ENCODE measurements around the gene SIRT1.
"Not testable (repeated sequence)": the region's sequence is repeated elsewhere in the genome, so short reads cannot be mapped to it uniquely, and the experiment has no call there.

Gene SIRT1

GRCh38 chr10:67878133-67878532 lies 6.3 kb upstream of the SIRT1 start:
- DNase-seq: no peak

GRCh38 chr10:67883710-67884312 lies 645 bp upstream of the SIRT1 start:
- DNase-seq: no peak

- DNase-seq: peak; percentile 65 to 72
Observed at GRCh38 chr10:67884842-67885670, 600 bp downstream of the SIRT1 start.

DNA sequence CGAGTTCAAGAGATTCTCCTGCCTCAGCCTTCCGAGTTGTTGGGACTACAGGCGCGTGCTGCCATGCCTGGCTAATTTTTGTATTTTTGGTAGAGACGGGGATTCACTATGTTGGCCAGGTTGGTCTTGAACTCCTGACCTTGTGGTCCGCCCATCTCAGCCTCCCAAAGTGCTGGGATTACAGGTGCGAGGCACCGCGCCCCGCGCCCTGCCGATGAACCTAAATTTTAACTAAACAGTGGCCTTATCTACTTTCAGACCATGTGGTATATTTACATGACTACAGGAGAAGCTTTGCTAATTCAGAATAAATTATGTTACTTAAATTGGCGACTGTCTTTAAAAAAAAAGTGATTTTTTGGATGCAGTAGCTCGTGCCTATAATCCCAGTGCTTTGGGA lies 9.2 kb downstream of the SIRT1 start:
- DNase-seq: no peak

DNA sequence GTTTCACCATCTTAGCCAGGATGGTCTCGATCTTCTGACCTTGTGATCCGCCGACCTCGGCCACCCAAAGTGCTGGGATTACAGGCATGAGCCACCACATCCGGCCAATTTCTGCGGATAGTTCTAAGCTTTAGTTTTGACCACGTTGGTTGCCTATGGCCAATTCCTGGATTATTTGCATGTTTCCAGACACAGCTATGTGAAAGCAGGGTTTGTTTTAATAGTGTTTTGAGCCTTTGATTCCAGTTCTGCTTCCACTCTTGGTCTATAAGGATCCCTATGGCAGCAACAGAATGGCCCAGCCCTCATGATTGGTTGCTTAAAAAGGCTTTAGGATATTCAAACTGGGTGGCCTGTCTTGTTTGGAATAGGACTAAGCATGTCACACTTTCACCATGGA lies 19.1 kb downstream of the SIRT1 start:
- DNase-seq: no peak

- DNase-seq: no peak
Observed at GRCh38 chr10:67912331-67912946, 28.0 kb downstream of the SIRT1 start.

- no peak for DNase-seq
Observed at GRCh38 chr10:67914777-67915340, 30.4 kb downstream of the SIRT1 start.

DNA sequence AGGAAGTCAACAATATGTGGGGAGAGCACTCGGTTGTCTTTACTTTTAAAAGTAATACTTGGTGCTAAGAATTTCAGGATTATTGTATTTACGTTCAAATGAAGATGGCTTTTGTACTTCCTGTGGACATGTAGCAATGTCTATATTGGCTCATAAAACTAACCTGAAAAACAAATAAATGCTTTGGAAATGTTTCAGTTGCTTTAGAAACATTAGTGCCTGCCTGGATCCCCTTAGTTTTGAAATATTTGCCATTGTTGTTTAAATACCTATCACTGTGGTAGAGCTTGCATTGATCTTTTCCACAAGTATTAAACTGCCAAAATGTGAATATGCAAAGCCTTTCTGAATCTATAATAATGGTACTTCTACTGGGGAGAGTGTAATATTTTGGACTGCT lies 32.7 kb downstream of the SIRT1 start:
- DNase-seq: no peak

DNA sequence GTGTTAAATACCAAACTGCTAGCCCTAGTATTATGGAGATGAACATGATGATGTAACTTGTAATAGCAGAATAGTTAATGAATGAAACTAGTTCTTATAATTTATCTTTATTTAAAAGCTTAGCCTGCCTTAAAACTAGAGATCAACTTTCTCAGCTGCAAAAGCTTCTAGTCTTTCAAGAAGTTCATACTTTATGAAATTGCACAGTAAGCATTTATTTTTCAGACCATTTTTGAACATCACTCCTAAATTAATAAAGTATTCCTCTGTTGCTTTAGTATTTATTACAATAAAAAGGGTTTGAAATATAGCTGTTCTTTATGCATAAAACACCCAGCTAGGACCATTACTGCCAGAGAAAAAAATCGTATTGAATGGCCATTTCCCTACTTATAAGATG lies 33.2 kb downstream of the SIRT1 start:
- DNase-seq: no peak

DNA sequence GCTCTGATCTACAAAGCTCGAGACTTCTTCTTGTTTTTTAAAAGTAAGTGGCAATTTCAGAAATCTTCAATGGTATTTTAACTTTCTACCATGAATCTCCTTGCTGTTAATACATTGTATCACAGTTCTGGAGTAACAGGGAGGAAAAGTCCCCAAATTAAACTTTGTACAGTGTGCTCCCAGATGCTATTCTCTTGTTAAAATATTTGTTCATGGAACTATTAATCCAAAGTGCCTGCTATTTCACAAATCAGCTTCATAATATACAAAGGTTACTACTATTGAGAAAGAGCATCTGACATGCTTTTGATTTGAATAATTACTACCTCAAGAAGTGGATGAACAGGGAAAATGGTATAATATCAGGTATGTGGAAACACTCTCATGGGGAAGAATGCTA lies 36.6 kb downstream of the SIRT1 start:
- no peak for DNase-seq

DNA sequence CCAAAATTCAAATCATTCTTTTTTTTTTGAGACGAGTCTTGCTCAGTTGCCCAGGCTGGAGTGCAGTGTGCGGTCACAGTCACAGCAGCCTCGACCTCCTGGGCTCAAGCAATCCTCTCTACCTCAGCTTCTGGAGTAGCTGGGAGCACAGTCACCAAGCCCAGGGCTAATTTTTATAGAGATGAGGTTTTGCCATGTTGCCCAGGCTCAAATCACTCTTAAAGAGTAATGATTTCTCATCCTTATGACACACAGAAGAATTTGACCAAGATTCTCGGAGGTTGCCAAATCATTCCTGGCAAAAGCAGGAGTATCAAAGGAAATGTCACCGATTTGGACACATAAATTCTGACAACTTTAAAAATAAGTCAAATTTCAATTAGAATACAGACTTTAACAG lies 39.1 kb downstream of the SIRT1 start:
- no peak for DNase-seq

DNA sequence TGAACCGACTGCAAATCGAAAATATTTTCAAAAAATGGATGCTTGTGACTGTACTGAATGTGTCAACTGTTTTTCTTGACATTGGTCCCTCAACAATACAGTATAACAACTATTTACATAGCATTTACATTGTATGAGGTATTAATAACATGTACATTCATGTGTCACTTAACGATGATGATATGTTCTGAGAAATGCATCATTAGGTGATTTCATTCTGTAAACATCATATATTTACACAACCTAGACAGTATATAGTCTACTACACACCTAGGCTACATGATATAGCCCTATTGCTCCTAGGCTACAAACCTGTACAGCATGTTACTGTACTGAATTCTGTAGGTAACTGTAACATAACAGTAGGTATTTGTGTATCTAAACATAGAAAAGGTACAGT lies 39.7 kb downstream of the SIRT1 start:
- DNase-seq: no peak

DNA sequence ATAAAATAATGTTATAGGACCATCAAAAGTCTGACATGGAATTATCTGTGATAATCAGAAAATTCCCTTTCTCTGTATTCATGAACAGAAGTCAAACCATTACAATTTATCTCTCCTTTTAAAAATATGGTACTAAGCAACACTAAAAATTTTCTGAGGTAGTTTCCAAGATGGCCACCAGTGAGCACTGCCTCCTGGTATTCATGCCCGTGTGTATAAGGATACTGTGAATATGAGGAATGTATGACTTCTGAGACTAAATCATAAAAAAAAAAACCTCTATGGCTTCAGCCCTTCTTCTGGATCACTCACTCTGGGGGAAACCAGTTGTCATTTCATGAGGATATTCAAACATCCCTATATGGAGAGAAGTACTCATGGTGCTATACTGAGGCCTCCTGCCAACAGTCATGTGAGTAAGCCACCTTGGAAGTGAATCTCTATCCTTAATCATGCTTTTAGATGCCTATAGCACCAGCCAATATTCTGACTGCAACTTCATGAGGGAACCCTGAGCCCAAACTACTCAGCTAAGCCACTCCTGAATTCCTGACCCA lies 41.1 kb downstream of the SIRT1 start:
- no peak for DNase-seq

DNA sequence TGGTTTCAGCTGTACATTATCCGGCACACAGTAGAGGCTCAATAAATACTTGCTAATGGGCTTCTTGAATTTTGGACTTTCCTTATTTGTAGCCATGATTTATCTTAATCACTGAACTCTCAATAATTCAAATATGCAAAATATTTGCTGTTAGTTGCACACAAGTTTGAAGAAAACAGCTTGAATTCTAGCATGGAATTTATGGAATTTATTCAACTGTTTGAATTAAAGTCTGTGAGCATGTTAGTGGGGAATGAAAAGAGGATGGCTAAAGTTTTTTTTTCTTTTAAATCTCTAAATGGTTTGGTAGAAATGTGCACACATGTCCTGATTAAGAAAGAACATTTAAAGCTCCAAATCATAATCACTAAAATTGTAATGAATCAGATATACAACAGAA lies 42.5 kb downstream of the SIRT1 start:
- DNase-seq: no peak

GRCh38 chr10:67933199-67933598 lies 48.7 kb downstream of the SIRT1 start:
- no peak for DNase-seq

- no peak for DNase-seq
Observed at GRCh38 chr10:67934336-67934735, 49.9 kb downstream of the SIRT1 start.

DNA sequence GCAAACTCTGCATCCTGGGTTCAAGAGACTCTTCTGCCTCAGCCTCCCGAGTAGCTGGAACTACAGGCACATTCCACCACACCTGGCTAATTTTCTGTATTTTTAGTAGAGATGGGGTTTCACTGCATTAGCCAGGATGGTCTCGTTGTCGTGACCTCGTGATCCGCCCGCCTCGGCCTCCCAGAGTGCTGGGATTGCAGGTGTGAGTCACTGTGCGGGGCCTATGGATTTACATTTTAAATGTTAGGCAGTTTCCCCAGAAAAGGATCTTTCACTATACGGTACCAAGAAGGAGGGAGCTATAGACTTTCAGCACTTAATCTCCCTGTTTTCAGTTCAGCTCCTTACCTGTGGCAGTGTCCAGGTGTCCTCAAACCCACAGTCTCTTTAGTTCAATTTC lies 50.8 kb downstream of the SIRT1 start:
- no peak for DNase-seq

DNA sequence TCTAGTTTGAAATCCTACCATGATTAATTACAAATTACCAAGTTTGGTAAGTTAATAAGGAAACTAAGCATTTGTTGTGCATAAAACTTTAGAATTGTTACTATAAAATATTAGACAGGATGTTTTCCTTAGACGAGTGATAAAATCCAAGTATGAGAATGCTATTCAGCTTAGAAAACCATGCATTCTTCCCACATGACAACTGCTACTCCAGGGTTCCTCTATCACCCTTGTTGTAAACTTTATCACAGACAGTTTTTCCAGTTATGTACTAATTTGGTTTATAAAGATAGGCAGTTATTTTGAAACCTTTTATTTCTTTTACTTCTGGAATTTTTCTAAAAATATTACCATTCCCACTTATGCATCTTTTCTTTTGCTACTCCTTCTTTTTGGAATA lies 52.0 kb downstream of the SIRT1 start:
- no peak for DNase-seq

- DNase-seq: no peak
Observed at GRCh38 chr10:67943917-67944316, 59.5 kb downstream of the SIRT1 start.

- no peak for DNase-seq
Observed at GRCh38 chr10:67955614-67956013, 71.2 kb downstream of the SIRT1 start.

- no peak for DNase-seq
Observed at GRCh38 chr10:67959839-67960476, 75.5 kb downstream of the SIRT1 start.

- no peak for DNase-seq
Observed at GRCh38 chr10:67965456-67965855, 81.0 kb downstream of the SIRT1 start.

GRCh38 chr10:67966035-67966434 lies 81.6 kb downstream of the SIRT1 start:
- not testable (repeated sequence) for DNase-seq
